HTR-8/SVneo (cell line): ENCODE data around the gene CDK16.

Source experiments
- DNase-seq: peaks from one replicate; pipeline ENCODE4 v3.0.0; 2011; ENCODE audit warnings: low spot score, mixed read lengths; ENCODE audit not compliant: insufficient read length
- FAIRE-seq: peaks from 2 replicates; lab custom pipeline; 2011; peaks lifted over from hg19 to GRCh38; lab: Jason Lieb, UNC

Gene CDK16

DNA sequence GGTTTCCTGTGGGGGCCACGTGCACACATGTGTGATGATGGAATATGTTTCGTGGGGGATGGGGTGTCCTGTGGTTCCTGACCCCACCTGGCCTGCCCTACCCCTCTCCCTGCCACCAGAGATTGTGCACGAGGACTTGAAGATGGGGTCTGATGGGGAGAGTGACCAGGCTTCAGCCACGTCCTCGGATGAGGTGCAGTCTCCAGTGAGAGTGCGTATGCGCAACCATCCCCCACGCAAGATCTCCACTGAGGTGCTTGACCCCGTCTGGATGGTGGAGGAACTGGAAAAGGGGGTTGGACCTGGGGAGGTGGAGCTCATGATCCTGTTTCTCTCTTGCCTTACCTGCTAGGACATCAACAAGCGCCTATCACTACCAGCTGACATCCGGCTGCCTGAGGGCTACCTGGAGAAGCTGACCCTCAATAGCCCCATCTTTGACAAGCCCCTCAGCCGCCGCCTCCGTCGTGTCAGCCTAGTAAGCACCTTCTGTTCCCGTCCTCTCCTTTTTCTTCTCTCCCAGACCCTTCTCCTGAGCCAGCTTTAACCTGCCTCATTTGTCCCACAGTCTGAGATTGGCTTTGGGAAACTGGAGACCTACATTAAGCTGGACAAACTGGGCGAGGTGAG, 5.9 kb downstream of the CDK16 start:
- FAIRE-seq (no peak), DNase-seq (no peak)

DNA sequence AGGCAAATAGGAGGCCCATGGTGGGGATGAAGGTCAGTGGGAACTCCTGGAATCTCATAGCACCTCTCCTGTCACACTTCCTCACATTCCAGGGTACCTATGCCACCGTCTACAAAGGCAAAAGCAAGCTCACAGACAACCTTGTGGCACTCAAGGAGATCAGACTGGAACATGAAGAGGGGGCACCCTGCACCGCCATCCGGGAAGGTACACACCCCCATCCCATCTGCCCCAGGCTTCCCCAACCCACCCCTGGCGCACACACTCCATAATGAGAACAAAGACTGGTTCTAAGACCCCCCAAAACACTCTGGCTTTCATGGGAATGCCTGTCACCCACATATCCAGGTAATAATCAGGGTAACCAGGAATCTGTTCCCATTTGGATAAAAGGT, 6.4 kb downstream of the CDK16 start:
- DNase-seq (no peak), FAIRE-seq (no peak)

GRCh38 chrX:47226071-47226470, 7.6 kb downstream of the CDK16 start:
- DNase-seq (no peak), FAIRE-seq (no peak)

- DNase-seq (no peak), FAIRE-seq (no peak)
These were observed 8.3 kb downstream of the CDK16 start for GRCh38 chrX:47226531-47227333.

- DNase-seq (no peak), FAIRE-seq (no peak)
These were observed 8.8 kb downstream of the CDK16 start for GRCh38 chrX:47227334-47227583.

DNA sequence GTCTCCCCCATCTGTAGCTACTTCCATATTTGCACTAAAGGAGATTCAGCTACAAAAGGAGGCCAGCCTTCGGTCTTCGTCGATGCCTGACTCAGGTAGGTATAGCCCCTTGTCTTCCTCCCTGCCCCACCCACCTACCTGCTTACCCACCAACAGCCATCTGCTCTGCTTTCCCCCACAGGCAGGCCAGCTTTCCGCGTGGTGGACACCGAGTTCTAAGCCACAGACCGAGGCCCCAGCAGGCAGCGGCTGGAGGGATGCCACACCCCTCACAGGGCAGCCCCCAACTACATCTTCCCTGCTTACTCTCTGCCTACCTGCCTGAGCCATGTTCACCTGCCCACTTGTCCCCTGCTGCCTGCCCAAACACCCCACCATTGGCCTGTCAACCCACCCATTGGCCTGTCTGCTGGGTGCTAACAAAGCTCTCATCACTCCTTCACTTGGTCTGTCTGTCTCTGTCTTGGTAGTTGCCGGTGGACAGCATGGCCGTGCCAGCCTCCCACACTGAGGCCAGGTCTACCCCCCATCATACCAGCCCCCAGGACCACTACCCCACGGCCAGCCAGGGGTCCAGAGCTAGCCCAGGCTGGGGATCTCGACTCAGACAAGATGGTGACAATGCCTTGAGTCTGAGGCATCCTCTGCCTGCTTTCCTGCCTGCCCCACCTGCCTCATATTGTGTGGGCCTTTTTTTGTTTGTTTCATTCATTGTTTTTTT, 10.2 kb downstream of the CDK16 start:
- no peak for DNase-seq
- FAIRE-seq: no peak

GRCh38 chrX:47229427-47229826, 10.9 kb downstream of the CDK16 start:
- no peak for DNase-seq
- no peak for FAIRE-seq

GRCh38 chrX:47230136-47230868, 11.8 kb downstream of the CDK16 start:
- no peak for FAIRE-seq
- no peak for DNase-seq

DNA sequence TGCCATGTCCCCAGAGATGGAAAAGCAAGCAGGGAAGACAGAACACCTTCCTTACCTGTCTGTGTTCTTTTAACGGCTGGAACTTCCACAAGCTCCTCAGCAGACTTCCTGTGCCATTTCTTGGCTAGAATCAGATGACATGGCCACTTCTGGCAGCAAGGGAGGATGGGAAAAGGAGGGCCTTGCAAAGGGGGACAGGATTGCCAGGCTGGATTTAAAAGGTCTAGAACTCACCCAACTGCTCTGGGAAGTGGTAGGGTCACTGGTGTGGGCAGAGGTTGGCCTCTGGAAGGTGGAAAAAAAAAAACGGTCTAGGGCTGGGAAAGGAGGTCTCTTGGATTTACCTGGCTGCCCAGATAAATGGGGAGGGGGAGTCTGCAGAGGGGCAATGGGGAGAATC, 12.7 kb downstream of the CDK16 start:
- no peak for DNase-seq
- no peak for FAIRE-seq

DNA sequence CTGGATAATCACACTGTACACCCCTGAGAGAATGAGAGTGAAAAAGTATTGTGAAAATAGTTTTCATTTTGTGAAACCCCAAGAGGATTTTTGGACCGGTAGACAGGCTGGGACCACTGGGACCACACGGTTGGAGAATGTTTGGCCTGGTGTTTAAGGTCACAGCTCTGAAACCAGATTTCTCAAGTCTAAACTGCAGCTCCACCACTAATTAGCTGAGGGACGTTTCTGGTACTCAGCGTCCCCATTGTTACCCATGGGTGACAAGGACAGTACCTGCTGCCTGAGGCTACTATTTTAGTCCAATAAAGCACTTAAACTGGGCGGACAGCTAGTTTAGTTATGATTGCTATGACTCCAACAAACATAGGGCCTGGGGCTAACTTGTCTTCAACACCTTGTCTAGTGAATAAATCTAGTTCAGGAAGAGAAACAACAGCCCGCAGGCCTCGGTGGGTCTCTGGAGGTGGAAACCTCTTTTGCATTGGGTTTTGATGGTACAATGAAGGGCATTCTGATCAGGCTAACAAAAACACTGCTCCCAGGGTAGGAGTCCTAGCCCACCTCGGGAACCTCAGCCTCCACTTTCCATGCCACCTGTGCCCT, 13.8 kb downstream of the CDK16 start:
- FAIRE-seq (no peak), DNase-seq (no peak)

DNA sequence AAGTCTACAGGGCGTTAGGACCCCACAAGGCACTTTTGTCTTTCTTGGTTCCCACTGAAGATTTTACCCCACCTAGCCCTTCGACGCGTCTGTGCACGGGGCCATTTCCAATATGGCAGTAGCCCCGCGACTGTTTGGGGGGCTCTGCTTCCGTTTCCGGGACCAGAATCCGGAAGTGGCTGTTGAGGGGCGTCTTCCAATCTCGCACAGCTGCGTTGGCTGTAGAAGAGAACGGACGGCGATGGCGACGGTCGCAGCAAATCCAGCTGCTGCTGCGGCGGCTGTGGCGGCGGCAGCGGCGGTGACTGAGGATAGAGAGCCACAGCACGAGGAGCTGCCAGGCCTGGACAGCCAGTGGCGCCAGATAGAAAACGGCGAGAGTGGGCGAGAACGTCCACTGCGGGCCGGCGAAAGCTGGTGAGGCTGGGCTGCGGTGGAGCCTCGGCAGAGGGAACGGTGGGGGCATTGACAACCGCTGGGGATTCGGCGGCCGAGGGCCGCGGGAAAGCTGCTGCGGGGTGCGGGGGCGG, 14.4 kb downstream of the CDK16 start, which contains the start of gene USP11:
Gene USP11, plus strand, starts transcription at position 207 of the 530 bp plus-strand sequence. Its CDS starts 35 bp downstream, at position 242.
- FAIRE-seq (no peak), DNase-seq (peak; percentile 46)

DNA sequence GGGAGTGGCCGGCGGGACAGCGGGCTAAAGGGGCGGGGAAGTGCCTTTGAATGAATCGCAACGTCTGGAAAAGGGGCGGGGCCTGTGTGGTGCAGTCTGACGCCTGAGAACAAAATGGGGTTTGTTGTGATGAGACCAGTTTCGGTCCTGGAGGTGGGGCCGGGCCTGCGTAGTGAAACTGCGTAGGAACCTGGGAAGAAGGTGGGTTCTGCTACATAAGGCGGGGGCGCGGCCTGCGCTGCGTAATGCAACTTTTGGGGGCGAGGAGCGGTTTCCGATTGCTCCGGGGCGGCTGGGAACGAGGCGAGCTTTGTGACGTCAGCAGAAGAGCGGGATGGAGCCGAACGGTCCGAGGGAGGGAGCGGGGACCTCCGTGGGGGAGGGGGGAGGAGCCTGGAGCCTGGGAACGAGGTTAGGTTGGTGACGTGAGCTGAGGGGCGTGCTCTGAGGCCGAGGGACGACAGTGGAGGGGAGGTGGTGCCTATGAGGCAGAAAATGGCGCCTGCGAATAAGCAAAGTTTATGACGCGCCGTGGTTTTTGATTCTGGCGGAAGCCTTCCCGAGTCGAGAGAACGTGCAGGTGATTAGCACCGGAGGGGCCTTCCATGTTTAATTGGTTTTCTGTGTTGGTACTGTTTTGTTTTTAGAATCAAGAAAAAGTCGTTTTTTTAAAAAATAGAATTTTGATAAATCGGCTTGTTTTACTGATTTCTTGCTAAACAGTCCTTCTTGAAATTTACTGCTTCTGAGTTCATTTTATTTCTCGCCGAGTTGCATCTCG, 15.0 kb downstream of the CDK16 start:
- FAIRE-seq (peak; percentile 49), DNase-seq (peak; percentile 68)

GRCh38 chrX:47234583-47234982, 16.1 kb downstream of the CDK16 start:
- FAIRE-seq (no peak), DNase-seq (no peak)

GRCh38 chrX:47235691-47236103, 17.2 kb downstream of the CDK16 start:
- DNase-seq (no peak), FAIRE-seq (no peak)

DNA sequence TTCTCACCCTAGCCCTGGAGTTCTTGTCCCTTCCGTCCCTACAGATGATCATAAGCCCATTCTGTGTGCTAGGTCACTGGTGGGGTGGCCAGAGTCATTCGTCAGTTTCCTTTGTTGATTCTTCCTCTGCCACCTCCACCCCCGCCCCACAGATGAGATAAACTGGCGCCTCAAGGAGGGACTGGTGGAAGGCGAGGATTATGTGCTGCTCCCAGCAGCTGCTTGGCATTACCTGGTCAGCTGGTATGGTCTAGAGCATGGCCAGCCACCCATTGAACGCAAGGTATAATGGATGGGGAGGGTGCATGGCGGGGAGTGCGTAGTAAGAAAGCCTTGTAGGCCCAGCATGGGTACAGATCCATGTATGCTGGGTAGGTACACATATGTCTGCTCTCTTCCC, 20.7 kb downstream of the CDK16 start:
- DNase-seq (no peak), FAIRE-seq (no peak)

- no peak for FAIRE-seq
These were observed 21.5 kb downstream of the CDK16 start for GRCh38 chrX:47239898-47240545.

DNA sequence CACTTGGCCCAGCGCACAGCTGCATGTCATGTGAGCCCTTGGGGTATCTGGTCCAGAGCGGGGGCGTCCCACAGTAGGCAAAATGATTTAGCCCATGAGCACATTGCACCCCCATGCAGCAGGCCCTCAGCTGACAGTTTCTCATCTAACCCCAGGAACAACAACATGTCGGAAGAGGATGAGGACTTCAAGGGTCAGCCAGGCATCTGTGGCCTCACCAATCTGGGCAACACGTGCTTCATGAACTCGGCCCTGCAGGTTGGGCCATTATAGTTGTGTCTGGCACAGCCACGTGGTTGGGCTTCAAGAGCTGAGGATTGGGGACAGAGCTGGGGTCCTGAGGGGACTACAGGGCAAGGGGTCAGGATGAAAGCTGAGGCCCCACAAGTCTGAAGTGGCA, 22.1 kb downstream of the CDK16 start:
- no peak for DNase-seq
- no peak for FAIRE-seq

More at GRCh38 chrX:47239898-47240545, 21.5 kb downstream of the CDK16 start:
- DNase-seq: no peak

DNA sequence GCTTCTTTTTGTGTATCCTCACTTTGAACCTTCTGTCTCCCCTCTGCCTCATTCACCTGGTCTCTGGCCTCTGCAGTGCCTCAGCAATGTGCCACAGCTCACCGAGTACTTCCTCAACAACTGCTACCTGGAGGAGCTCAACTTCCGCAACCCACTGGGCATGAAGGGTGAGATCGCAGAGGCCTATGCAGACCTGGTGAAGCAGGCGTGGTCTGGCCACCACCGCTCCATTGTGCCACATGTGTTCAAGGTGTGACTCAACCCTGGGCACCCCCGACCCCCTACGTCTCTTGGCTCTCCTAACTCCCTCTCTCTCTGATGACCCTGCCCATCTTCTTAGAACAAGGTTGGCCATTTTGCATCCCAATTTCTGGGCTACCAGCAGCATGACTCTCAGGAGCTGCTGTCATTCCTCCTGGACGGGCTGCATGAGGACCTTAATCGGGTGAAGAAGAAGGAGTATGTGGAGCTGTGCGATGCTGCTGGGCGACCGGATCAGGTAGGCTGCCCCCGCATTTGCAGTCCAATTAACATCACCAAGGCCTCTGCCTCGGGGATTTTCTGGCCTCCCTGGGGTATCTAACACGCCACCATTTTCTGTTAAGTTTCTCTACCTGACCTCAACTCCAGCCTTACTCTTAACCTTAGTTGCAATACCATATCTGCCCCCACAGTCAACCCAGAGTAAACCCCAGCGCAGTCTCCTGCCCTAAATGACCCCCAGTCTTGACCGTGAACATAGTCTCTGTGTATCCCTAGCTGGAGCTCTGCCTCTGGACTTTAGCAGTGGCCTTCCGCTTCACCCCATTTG, 22.9 kb downstream of the CDK16 start:
- FAIRE-seq (no peak), DNase-seq (no peak)
